GM12878 (cell line): ENCODE data around the gene GDNF. TPM values are rescaled to one million over a fixed set of nuclear protein-coding genes. Genes with fewer than 3 reads are reported as not detected.

Source experiments
- ATAC-seq: fragments of 200-7000 bp; cut with Tn5 transposase; 3 replicates; pipeline ENCODE4 v1.9.1; 2020; ENCODE audit warnings: mild to moderate bottlenecking, moderate library complexity
- BruUV-seq: library from RNA; stranded (reverse); fragments of 400-500 nt; replicated peaks from 2 replicates; lab custom pipeline; 2021; lab: Mats Ljungman, UMichigan
- CTCF ChIA-PET: fragments of 300-600 bp; sonication (Branson Sonifier 250); formaldehyde crosslinking; extraction: SDS; loops from one replicate; lab custom pipeline; 2021; ENCODE audit warnings: inconsistent platforms; lab: Yijun Ruan, JAX
- POLR2A ChIA-PET: fragments of 350-600 bp; formaldehyde crosslinking; extraction: SDS; loops from one replicate; lab custom pipeline; 2021; ENCODE audit warnings: inconsistent platforms; lab: Charles Lee
- RAD21 ChIA-PET: fragments of 300-600 bp; sonication (Branson Sonifier 250); formaldehyde crosslinking; loops from one replicate; lab custom pipeline; 2023; ENCODE audit warnings: antibody characterized with exemption; ENCODE audit not compliant: unreplicated experiment; lab: Charles Lee
- SMC1A ChIA-PET: fragments of 300-600 bp; sonication (Branson Sonifier 250); formaldehyde crosslinking; loops from one replicate; lab custom pipeline; 2023; ENCODE audit not compliant: unreplicated experiment, uncharacterized antibody; lab: Charles Lee
- DNase-seq: peaks from one replicate; pipeline ENCODE4 v3.0.0-alpha.2; 2011; ENCODE audit warnings: low read depth, low spot score
- FAIRE-seq: peaks from 3 replicates; lab custom pipeline; 2011; peaks lifted over from hg19 to GRCh38; lab: Jason Lieb, UNC
- H2AFZ ChIP-seq: 2 replicates; pipeline ENCODE4 v1.6.0; 2011; ENCODE audit warnings: low read depth, low read length, control low read depth; ENCODE audit not compliant: control insufficient read depth
- H3K27ac ChIP-seq: 2 replicates; pipeline ENCODE4 v1.5.1; 2011; ENCODE audit warnings: control low read depth; ENCODE audit not compliant: control insufficient read depth, insufficient read depth
- H3K27me3 ChIP-seq, 2 experiments: replicated peaks in 1 of 2; 2 replicates each; pipeline versions ENCODE4 v1.6.0 to v1.6.1; 2011; ENCODE audit warnings: low read length in 1 of 2; ENCODE audit not compliant: control insufficient read depth in 2 of 2, insufficient read depth in 2 of 2
- H3K36me3 ChIP-seq, 2 experiments: 2 replicates each; pipeline ENCODE4 v1.5.1; 2011; ENCODE audit warnings: low read length in 1 of 2; ENCODE audit not compliant: control insufficient read depth in 2 of 2, insufficient read depth in 2 of 2
- H3K4me1 ChIP-seq: 2 replicates; pipeline ENCODE4 v1.6.1; 2011; ENCODE audit warnings: mild to moderate bottlenecking, low read length, moderate library complexity, mixed read lengths; ENCODE audit not compliant: control insufficient read depth, insufficient read depth
- H3K4me2 ChIP-seq: 2 replicates; pipeline ENCODE4 v1.6.0; 2011; ENCODE audit warnings: control low read depth; ENCODE audit not compliant: control insufficient read depth, insufficient read depth
- H3K4me3 ChIP-seq: fragments of 200-600 bp; sonication (generic); 2 replicates; pipeline ENCODE4 v1.5.1; 2016
- H3K79me2 ChIP-seq: 2 replicates; pipeline ENCODE4 v1.6.0; 2011; ENCODE audit warnings: low read length; ENCODE audit not compliant: control insufficient read depth, insufficient read depth
- H3K9ac ChIP-seq: 2 replicates; pipeline ENCODE4 v1.8.0; 2011; ENCODE audit warnings: low read length, control low read depth, mixed read lengths; ENCODE audit not compliant: control insufficient read depth, insufficient read depth
- H3K9me3 ChIP-seq: replicated peaks from 3 replicates; pipeline ENCODE4 v1.5.1; 2011; ENCODE audit warnings: mild to moderate bottlenecking, low read length; ENCODE audit not compliant: control insufficient read depth, insufficient read depth
- H4K20me1 ChIP-seq: 2 replicates; pipeline ENCODE4 v1.6.0; 2011; ENCODE audit not compliant: control insufficient read depth, insufficient read depth
- ASH2L ChIP-seq: fragments of 300-600, 200-600 bp; sonication (generic); IDR thresholded peaks from 2 replicates; pipeline ENCODE4 v1.6.1; 2017; ENCODE audit warnings: low read depth, mild to moderate bottlenecking, borderline replicate concordance
- BMI1 ChIP-seq: fragments of 450-650 bp; IDR thresholded peaks from 2 replicates; pipeline ENCODE4 v1.6.1; 2016; ENCODE audit warnings: mild to moderate bottlenecking, moderate library complexity, borderline replicate concordance
- E4F1 ChIP-seq: fragments of 450-650 bp; IDR thresholded peaks from 2 replicates; pipeline ENCODE4 v1.6.1; 2018; ENCODE audit warnings: borderline replicate concordance, mild to moderate bottlenecking; ENCODE audit not compliant: partially characterized antibody
- MEF2B ChIP-seq: fragments of 450-650 bp; IDR thresholded peaks from 2 replicates; pipeline ENCODE4 v1.6.1; 2018; ENCODE audit warnings: mild to moderate bottlenecking, moderate library complexity; ENCODE audit not compliant: partially characterized antibody, poor library complexity, severe bottlenecking
- POLR2AphosphoS5 ChIP-seq: IDR thresholded peaks from 2 replicates; pipeline ENCODE4 v1.6.1; 2011; ENCODE audit warnings: mild to moderate bottlenecking, low read length, inconsistent platforms
- RELB ChIP-seq: fragments of 450-650 bp; IDR thresholded peaks from 2 replicates; pipeline ENCODE4 v1.6.1; 2017; ENCODE audit warnings: low read depth, mild to moderate bottlenecking, moderate library complexity
- REST ChIP-seq: IDR thresholded peaks from 2 replicates; pipeline ENCODE4 v1.6.1; 2012; ENCODE audit warnings: mild to moderate bottlenecking, low read depth, low read length
- SIN3A ChIP-seq: IDR thresholded peaks from 2 replicates; pipeline ENCODE4 v1.6.1; 2012; ENCODE audit warnings: low read depth, low read length, improper control_type of control experiment
- YY1 ChIP-seq: IDR thresholded peaks from 2 replicates; pipeline ENCODE4 v1.6.1; 2011; ENCODE audit warnings: low read depth, mild to moderate bottlenecking, low read length
- WGBS: methylation state at CpG from one replicate; pipeline ENCODE4 v1.1.6; 2016; ENCODE audit warnings: low lambda C conversion rate; ENCODE audit not compliant: insufficient replicate concordance, insufficient coverage; ENCODE audit errors: missing lambda C conversion rate; 5-methylcytosine and 5-hydroxymethylcytosine counted together
- in situ Hi-C: fragments of 300-500 bp; cut with MboI; formaldehyde crosslinking; loops from 9 replicates; pipeline ENCODE4 v1.14.3; 2018; ENCODE audit warnings: mixed read lengths
- intact Hi-C: fragments of 100-400 bp; cut with micrococcal nuclease; formaldehyde crosslinking; loops from one replicate; pipeline ENCODE4 v1.14.2; 2022; ENCODE audit not compliant: unreplicated experiment
- polyA plus RNA-seq, 11 experiments: library from polyadenylated mRNA; depleted of rRNA in 4 of 11; unstranded in 6 of 11; stranded (reverse) in 5 of 11; fragments of >200 nt; fragmentation: Nextera tagmentation in 4 of 11; fragmentation: Illumina TruSeq in 1 of 11; extraction: Ambion mirVana in 4 of 11; extraction: Trizol in 1 of 11; gene quantifications; 1 replicate in 1 of 11; 2 replicates in 10 of 11; pipeline versions ENCODE4 v1.2.1 to v1.2.3, GENCODE V29; 2011 to 2016; ENCODE audit warnings: inconsistent platforms in 2 of 11, missing spikeins in 2 of 11, low read depth in 1 of 11
- total RNA-seq, 4 experiments: library from RNA; depleted of rRNA in 3 of 4; stranded (reverse); fragments of >200 nt in 3 of 4; fragmentation: Illumina TruSeq in 1 of 4; extraction: Trizol in 1 of 4; gene quantifications; 2 replicates each; pipeline versions ENCODE4 v1.2.1 to v1.2.3, GENCODE V29; 2013 to 2021

Gene GDNF
- total and polyA plus RNA-seq, 10 of the 15 experiments (the other 5 are each of a cell fraction or from before 2014, with no cell fraction given) = not detected

GRCh38 chr5:37816883-37817282 lies 23.0 kb downstream of the GDNF start:
- RAD21 ChIA-PET = no interaction called here

GRCh38 chr5:37816331-37816730 lies 23.5 kb downstream of the GDNF start:
- Histone ChIP-seq H2AFZ (no peak overlapping the region), H3K9me3 (no peaks in the 10 kb centered on the region; the same call in 2 of the 3 replicates), H3K27ac (no peak overlapping the region), H3K4me1 (peaks cover 4% of the 10 kb centered on the region), H3K4me2 (no peak overlapping the region), H3K79me2 (no peaks in the 10 kb centered on the region), H4K20me1 (no peaks in the 10 kb centered on the region), H3K4me3 (no peak overlapping the region), H3K36me3 (no peaks in the 10 kb centered on the region), H3K9ac (no peak overlapping the region), H3K27me3 (no peaks in the 10 kb centered on the region)
- no TSS peak for BruUV-seq
- in situ Hi-C loops (no loop called here), intact Hi-C loops (no loop called here)
- WGBS = 49% methylated on average over 3 of the region's 3 CpGs
- ATAC-seq = no peak
- no peak for FAIRE-seq
- ChIA-PET POLR2A (no interaction called here), CTCF (no interaction called here), SMC1A (no interaction called here), RAD21 (no interaction called here)
- no peak for DNase-seq
- TF ChIP-seq ASH2L = no peak
- no peak for TF ChIP-seq E4F1
- no peak for TF ChIP-seq RELB
- TF ChIP-seq REST = no peak
- TF ChIP-seq YY1 = no peak
- no peak for TF ChIP-seq MEF2B

More at GRCh38 chr5:37816883-37817282, 23.0 kb downstream of the GDNF start:
- Histone ChIP-seq H3K36me3 (no peaks in the 10 kb centered on the region), H3K79me2 (no peaks in the 10 kb centered on the region)
- no peak for ATAC-seq
- no peak for TF ChIP-seq BMI1
- TF ChIP-seq SIN3A = no peak
- TF ChIP-seq POLR2AphosphoS5 = no peak
- TF ChIP-seq, all 136 proteins: peak for 0
- POLR2A ChIA-PET = no interaction called here
- SMC1A ChIA-PET = no interaction called here
- FAIRE-seq (no peak), DNase-seq (no peak)
- no TSS peak for BruUV-seq
- Histone ChIP-seq H3K4me1 (peaks cover under 1% of the 10 kb centered on the region), H3K27me3 (no peaks in the 10 kb centered on the region), H4K20me1 (no peaks in the 10 kb centered on the region), H3K4me3 (no peak overlapping the region), H2AFZ (no peak overlapping the region), H3K4me2 (no peak overlapping the region), H3K9ac (no peak overlapping the region), H3K9me3 (no peaks in the 10 kb centered on the region; the same call in 2 of the 3 replicates), H3K27ac (no peak overlapping the region)
- intact Hi-C loops = no loop called here
- 33% methylated on average over 3 of the region's 3 CpGs for WGBS
- CTCF ChIA-PET = no interaction called here
- in situ Hi-C loops = no loop called here
